Activated naive CD8-positive, alpha-beta T cell treated with anti-CD3 and anti-CD28 coated beads for 36 hours (primary cell): ENCODE measurements around the gene RGS7. TPM values are rescaled to one million over a fixed set of nuclear protein-coding genes. Genes with fewer than 3 reads are reported as not detected.

Experiments
- DNase-seq: peaks from one replicate; pipeline ENCODE4 v3.0.0; 2021
- H3K27ac Mint-ChIP-seq: one replicate; pipeline ENCODE4 v1.8.0; 2022; ENCODE audit warnings: mild to moderate bottlenecking, moderate library complexity, mixed read lengths
- H3K27me3 Mint-ChIP-seq: one replicate; pipeline ENCODE4 v1.8.0; 2022; ENCODE audit warnings: mild to moderate bottlenecking, mixed read lengths
- H3K36me3 Mint-ChIP-seq: one replicate; pipeline ENCODE4 v1.8.0; 2021; ENCODE audit warnings: mild to moderate bottlenecking, mixed read lengths
- H3K4me1 Mint-ChIP-seq: one replicate; pipeline ENCODE4 v1.8.0; 2021; ENCODE audit warnings: mixed read lengths
- H3K4me3 Mint-ChIP-seq: one replicate; pipeline ENCODE4 v1.8.0; 2022; ENCODE audit warnings: mild to moderate bottlenecking, moderate library complexity, mixed read lengths
- H3K9me3 Mint-ChIP-seq: one replicate; pipeline ENCODE4 v1.8.0; 2022; ENCODE audit warnings: mixed read lengths
- total RNA-seq, 2 experiments: library from RNA; stranded (reverse); gene quantifications; one replicate each; pipeline ENCODE4 v1.2.3, GENCODE V29; 2021

Gene RGS7
- total RNA-seq, 2 experiments from 2014 or later, result not detected

- Mint-ChIP-seq H3K4me3 (no peak overlapping the region), H3K36me3 (no peaks in the 10 kb centered on the region), H3K4me1 (peaks cover 3% of the 10 kb centered on the region), H3K27me3 (peaks cover 57% of the 10 kb centered on the region), H3K9me3 (no peaks in the 10 kb centered on the region), H3K27ac (no peak overlapping the region)
- no peak for DNase-seq
Measured at GRCh38 chr1:241355311-241356010, 1.5 kb downstream of the RGS7 start.

- no peaks in the 10 kb centered on the region for H3K4me1 Mint-ChIP-seq
- H3K27me3 Mint-ChIP-seq, result peaks cover 29% of the 10 kb centered on the region
- DNase-seq, result no peak
- no peak overlapping the region for H3K27ac Mint-ChIP-seq
- no peaks in the 10 kb centered on the region for H3K36me3 Mint-ChIP-seq
- H3K4me3 Mint-ChIP-seq, result no peak overlapping the region
- no peaks in the 10 kb centered on the region for H3K9me3 Mint-ChIP-seq
Measured at GRCh38 chr1:241352401-241352800, 4.6 kb downstream of the RGS7 start.

DNA sequence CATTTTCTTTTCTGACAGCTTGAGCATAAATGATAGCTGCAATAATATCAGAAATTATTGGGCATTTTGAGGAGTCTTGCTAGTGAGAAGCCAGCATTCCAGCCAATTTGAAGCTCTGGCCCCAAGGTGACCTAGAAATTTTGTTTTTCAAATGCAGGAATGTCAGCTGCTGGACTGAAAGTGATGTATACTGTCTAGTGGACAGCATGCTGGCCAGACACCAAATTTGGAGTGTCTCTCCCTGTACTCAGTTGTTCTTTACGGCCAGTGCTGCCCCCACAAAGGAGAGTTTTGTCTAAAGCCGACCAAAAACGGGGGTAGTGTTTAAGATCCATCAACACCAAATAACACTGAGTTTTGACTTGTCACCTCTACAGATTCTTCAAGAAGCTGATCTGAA, 5.2 kb downstream of the RGS7 start:
- Mint-ChIP-seq H3K27me3 (peaks cover 27% of the 10 kb centered on the region), H3K27ac (no peak overlapping the region), H3K9me3 (no peaks in the 10 kb centered on the region), H3K4me3 (no peak overlapping the region), H3K36me3 (no peaks in the 10 kb centered on the region), H3K4me1 (no peaks in the 10 kb centered on the region)
- DNase-seq, result no peak

DNA sequence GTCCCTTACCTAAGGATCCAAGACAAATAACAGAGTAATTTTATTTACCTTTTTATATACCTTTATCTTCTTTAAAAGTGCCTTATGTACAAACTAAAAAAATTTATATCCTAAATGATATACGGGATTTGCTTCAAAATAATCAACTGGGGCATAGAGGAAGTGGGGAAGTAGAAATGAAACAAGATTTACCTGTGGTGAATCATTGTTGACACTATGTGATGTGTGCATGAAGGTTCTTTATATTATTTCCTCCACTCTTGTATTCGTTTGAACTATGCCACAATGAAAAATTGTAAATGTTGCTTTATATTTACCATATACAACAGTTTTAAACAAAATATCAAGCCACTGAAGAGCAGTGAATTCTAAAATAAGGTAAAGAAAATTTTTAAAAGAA, 13.0 kb downstream of the RGS7 start:
- Mint-ChIP-seq H3K27me3 (no peaks in the 10 kb centered on the region), H3K4me1 (no peaks in the 10 kb centered on the region), H3K36me3 (no peaks in the 10 kb centered on the region), H3K4me3 (no peak overlapping the region), H3K27ac (no peak overlapping the region), H3K9me3 (no peaks in the 10 kb centered on the region)
- DNase-seq, result no peak

DNA sequence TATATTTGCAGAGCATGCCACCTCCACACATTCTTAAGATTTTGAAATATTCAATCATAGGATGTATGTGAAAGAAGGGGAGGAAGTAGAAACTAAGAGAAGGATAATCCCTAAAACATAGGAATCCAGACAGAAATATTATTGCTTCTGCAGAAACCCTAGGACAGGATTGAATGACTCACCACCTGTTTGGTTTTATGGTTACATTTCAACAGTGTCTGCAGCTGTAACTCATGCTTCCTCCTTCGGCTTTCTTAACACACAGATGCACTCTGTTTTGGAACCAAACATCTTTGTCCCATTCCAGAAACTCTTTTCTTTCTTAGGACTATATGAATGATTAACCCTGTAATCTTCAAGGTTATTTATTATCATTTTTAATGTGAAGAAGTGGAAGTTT, 20.7 kb downstream of the RGS7 start:
- no peak overlapping the region for H3K4me3 Mint-ChIP-seq
- no peaks in the 10 kb centered on the region for H3K27me3 Mint-ChIP-seq
- H3K27ac Mint-ChIP-seq, result no peak overlapping the region
- DNase-seq, result no peak
- H3K9me3 Mint-ChIP-seq, result no peaks in the 10 kb centered on the region
- no peaks in the 10 kb centered on the region for H3K4me1 Mint-ChIP-seq
- no peaks in the 10 kb centered on the region for H3K36me3 Mint-ChIP-seq

- H3K4me1 Mint-ChIP-seq, result no peaks in the 10 kb centered on the region
Measured at GRCh38 chr1:241332987-241333386, 24.0 kb downstream of the RGS7 start.

GRCh38 chr1:241332037-241332409, 25.0 kb downstream of the RGS7 start:
- no peaks in the 10 kb centered on the region for H3K27me3 Mint-ChIP-seq
- H3K4me1 Mint-ChIP-seq, result no peaks in the 10 kb centered on the region
- no peak overlapping the region for H3K27ac Mint-ChIP-seq
- DNase-seq, result no peak
- no peak overlapping the region for H3K4me3 Mint-ChIP-seq
- no peaks in the 10 kb centered on the region for H3K9me3 Mint-ChIP-seq
- H3K36me3 Mint-ChIP-seq, result no peaks in the 10 kb centered on the region

More at GRCh38 chr1:241332987-241333386, 24.0 kb downstream of the RGS7 start:
- Mint-ChIP-seq H3K9me3 (no peaks in the 10 kb centered on the region), H3K36me3 (no peaks in the 10 kb centered on the region), H3K27ac (no peak overlapping the region), H3K27me3 (no peaks in the 10 kb centered on the region), H3K4me3 (no peak overlapping the region)
- DNase-seq, result no peak

- Mint-ChIP-seq H3K4me3 (no peak overlapping the region), H3K9me3 (no peaks in the 10 kb centered on the region), H3K36me3 (no peaks in the 10 kb centered on the region), H3K27me3 (no peaks in the 10 kb centered on the region), H3K4me1 (no peaks in the 10 kb centered on the region), H3K27ac (no peak overlapping the region)
- DNase-seq, result no peak
Measured at GRCh38 chr1:241331328-241332036, 25.5 kb downstream of the RGS7 start.

GRCh38 chr1:241330619-241331327, 26.2 kb downstream of the RGS7 start:
- Mint-ChIP-seq H3K27me3 (no peaks in the 10 kb centered on the region), H3K4me3 (no peak overlapping the region), H3K27ac (no peak overlapping the region), H3K9me3 (no peaks in the 10 kb centered on the region), H3K36me3 (no peaks in the 10 kb centered on the region), H3K4me1 (no peaks in the 10 kb centered on the region)
- DNase-seq, result no peak

GRCh38 chr1:241325456-241325855, 31.5 kb downstream of the RGS7 start:
- no peaks in the 10 kb centered on the region for H3K9me3 Mint-ChIP-seq
- no peak overlapping the region for H3K27ac Mint-ChIP-seq
- no peak overlapping the region for H3K4me3 Mint-ChIP-seq
- no peak for DNase-seq
- H3K4me1 Mint-ChIP-seq, result no peaks in the 10 kb centered on the region
- no peaks in the 10 kb centered on the region for H3K27me3 Mint-ChIP-seq
- no peaks in the 10 kb centered on the region for H3K36me3 Mint-ChIP-seq

DNA sequence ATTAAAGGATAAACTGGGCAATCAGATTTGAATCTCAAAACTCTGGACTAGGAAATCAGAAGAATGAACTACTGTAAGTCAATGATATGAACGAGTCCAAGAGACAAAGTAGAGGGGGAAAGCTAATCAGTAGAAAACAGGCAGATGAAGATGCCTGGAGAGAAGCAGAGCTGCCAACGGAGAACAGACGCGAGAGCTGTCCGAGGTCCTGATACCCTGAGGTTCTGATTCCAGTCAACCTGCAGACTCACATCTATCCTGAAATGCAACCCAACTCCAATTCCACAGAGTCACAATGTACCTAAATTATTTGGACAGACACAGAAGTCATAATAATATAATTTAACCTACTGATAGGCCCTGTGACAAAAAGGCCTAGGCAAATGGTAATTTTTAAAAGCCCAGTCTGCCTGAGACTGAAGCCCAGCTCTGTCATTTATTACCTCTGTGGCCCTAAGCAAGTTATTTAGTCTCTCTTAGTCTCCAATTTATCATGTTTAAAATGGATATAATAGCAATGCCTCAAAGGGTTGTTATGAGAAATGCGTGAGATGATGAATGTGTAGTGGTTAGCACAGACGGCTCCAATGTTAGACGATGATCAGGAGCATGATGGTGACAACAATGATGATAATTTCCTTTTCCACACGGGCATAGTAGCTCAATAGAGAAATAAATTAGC, 33.4 kb downstream of the RGS7 start:
- no peak overlapping the region for H3K27ac Mint-ChIP-seq
- H3K4me3 Mint-ChIP-seq, result no peak overlapping the region
- no peaks in the 10 kb centered on the region for H3K4me1 Mint-ChIP-seq
- DNase-seq, result no peak
- no peaks in the 10 kb centered on the region for H3K36me3 Mint-ChIP-seq
- H3K27me3 Mint-ChIP-seq, result no peaks in the 10 kb centered on the region
- H3K9me3 Mint-ChIP-seq, result no peaks in the 10 kb centered on the region

DNA sequence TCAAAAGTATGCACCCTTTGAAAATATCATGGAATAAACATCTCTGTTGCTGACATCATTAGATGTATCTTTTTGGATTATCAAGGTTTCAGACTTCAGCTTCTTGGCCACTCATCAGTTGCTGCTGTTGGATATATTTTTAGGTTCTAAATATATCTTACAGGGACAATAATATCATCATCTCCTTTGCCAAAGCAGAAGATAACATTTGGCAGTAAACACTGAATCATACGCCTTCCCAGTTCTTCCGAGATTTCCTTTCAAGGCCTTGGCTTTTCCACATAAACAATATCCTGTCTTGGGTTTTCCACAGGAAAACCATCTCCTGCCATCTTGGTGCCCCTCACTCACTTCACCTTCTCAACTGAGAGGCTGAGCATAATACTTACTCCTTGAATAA, 39.3 kb downstream of the RGS7 start:
- Mint-ChIP-seq H3K9me3 (no peaks in the 10 kb centered on the region), H3K4me1 (no peaks in the 10 kb centered on the region), H3K36me3 (no peaks in the 10 kb centered on the region), H3K27ac (no peak overlapping the region), H3K4me3 (no peak overlapping the region), H3K27me3 (no peaks in the 10 kb centered on the region)
- no peak for DNase-seq

DNA sequence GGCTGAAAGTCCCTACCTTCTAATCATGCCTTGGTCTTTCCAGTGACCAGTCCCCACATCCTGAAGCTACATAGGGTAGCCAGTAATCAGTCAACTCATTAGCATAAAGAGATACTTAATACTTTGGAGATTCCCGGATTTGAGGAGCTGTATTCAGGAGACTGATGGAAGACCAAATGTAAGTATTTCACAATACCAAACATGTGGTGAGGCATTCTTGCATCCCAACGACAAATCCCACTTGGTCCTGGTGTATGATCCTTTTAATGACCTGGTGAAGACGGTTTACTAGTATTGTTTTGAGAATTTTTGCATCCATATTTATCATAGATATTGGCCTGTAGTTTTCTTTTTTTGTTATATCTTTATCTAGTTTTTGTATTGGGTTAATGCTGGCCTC, 40.6 kb downstream of the RGS7 start:
- Mint-ChIP-seq H3K27me3 (no peaks in the 10 kb centered on the region), H3K4me1 (no peaks in the 10 kb centered on the region), H3K9me3 (no peaks in the 10 kb centered on the region), H3K36me3 (no peaks in the 10 kb centered on the region), H3K27ac (no peak overlapping the region), H3K4me3 (no peak overlapping the region)
- no peak for DNase-seq

DNA sequence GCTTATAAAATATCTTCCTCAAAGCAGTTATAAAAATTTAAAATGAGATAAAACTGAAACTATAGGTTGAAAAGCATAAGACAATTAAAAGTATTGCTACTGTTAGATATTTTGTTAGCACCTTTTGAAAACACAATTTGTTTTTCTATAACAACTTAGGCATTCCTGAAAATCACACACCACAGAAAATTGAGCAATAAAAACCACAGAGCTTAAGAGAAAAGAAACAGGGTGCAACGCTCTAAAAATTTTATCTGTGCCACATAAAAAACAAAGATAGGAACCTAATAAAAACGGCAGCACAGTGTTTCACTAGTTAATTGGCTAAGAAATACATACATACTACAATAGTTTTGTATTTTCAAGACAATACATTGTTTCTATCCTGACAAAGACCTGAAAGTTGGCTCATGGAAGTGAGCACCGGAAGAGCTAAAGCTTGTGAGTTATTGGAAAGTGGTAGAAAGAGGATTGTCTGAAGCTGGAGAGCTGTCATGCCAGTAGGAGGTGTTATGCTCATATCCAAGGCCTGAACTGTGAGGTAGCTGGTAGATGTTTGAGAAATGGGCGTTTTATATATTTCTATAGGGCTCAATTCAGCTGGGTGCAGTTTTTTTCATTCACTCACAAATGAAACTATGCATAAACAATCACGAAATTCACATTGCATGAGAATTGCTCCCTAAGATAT, 45.8 kb downstream of the RGS7 start:
- no peaks in the 10 kb centered on the region for H3K9me3 Mint-ChIP-seq
- no peaks in the 10 kb centered on the region for H3K4me1 Mint-ChIP-seq
- H3K36me3 Mint-ChIP-seq, result no peaks in the 10 kb centered on the region
- no peak for DNase-seq
- no peaks in the 10 kb centered on the region for H3K27me3 Mint-ChIP-seq
- no peak overlapping the region for H3K27ac Mint-ChIP-seq
- H3K4me3 Mint-ChIP-seq, result no peak overlapping the region

GRCh38 chr1:241310451-241310850, 46.6 kb downstream of the RGS7 start:
- no peak overlapping the region for H3K27ac Mint-ChIP-seq
- no peak overlapping the region for H3K4me3 Mint-ChIP-seq
- no peaks in the 10 kb centered on the region for H3K27me3 Mint-ChIP-seq
- DNase-seq, result no peak
- no peaks in the 10 kb centered on the region for H3K9me3 Mint-ChIP-seq
- no peaks in the 10 kb centered on the region for H3K36me3 Mint-ChIP-seq
- no peaks in the 10 kb centered on the region for H3K4me1 Mint-ChIP-seq
